ENCODE data around the gene TLNRD1. TPM values are rescaled to one million over a fixed set of nuclear protein-coding genes. Genes with fewer than 3 reads are reported as not detected.

TLNRD1 gene
- total RNA-seq, result 13.3 and 16.0 TPM in 2 replicates

DNA sequence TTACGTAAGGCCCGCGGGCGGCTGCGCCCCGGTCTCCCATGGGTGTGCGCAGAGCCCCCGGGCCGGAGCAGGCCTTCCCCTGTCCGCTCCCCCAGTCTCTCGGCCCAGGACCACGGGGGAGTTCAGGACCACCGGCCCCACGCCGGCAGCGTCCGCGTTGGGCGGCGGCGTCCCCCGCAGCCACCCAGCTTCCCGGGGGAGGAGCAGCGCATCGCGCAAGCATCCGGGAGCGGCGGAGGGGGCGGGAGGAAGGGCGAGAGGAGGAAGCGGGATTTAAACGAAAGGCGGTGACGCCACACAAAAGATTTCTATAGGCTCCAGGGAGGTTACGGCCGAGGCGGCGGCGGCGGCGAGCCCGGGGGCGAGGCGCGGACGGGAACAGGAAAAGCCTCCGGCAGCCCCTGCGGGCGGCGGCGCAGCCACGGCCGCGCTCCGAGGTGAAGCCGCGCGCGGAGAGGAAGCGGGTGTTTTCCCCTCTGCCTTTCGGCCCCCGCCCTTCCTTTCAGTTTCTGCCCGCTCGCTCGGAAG is at the start of gene TLNRD1:
TLNRD1 (plus strand) TSS at position 300 of the 528 bp plus-strand sequence. CDS start 1,349 bp downstream, outside the sequence.

GRCh38 chr15:80989518-80990478 is 10.9 kb upstream of the TLNRD1 start, which contains the start of gene MESD:
Gene MESD (minus strand): TSS chr15:80989819. CDS start chr15:80989791, 28 bp downstream.

Other genes starting within 250 kb of the TLNRD1 start
- gene CEMIP, start 221.6 kb upstream of the TLNRD1 start, total RNA-seq, result under 0.01 and 0.46 TPM in 2 replicates
- 15.3 and 20.4 TPM in 2 replicates for gene MESD, start 11.1 kb upstream of the TLNRD1 start, total RNA-seq
- gene CFAP161, start 133.3 kb downstream of the TLNRD1 start, total RNA-seq, result 0.32 and 1.5 TPM in 2 replicates
- under 0.01 TPM in 2 replicates for gene IL16, start 196.0 kb downstream of the TLNRD1 start, total RNA-seq